ENCODE measurements around the gene AKR7A3.

DNA sequence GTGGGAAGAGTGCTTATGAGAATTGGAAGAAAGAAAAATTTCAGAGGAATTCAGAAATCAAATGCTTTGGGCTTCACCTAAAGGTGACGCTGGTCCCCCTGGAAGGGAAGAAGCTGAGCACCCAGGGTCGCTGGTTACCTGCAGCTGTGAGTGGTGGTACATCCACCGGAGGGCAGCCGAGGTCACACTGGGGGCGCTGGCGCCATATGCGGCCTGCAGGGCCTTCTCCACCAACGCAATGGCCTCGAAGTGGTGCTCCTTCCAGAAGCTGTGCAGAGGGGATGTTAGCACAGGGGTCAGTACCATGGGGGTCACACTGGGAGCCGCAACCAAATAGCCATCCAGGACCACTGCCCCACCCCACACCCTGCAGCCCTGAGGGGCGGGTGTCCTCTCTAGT is 17.3 kb upstream of the AKR7A3 start:
- TF ChIP-seq SMC3 (IDR thresholded peaks at IDR 0.05; ENCODE audit: low read depth, low read length) (no peak), SIN3A (IDR thresholded peaks at IDR 0.05; ENCODE audit: borderline replicate concordance, low read depth, low read length) (no peak), RXRA (IDR thresholded peaks at IDR 0.05; ENCODE audit: borderline replicate concordance, low read depth) (no peak), EZH2phosphoT487 (IDR thresholded peaks at IDR 0.05; ENCODE audit: borderline replicate concordance, low read depth) (no peak), TEAD4 (IDR thresholded peaks at IDR 0.05; ENCODE audit: borderline replicate concordance, insufficient read depth) (no peak), MEF2A (IDR thresholded peaks at IDR 0.05; ENCODE audit: borderline replicate concordance, low read depth) (no peak), RFX5 (IDR thresholded peaks at IDR 0.05; ENCODE audit: low read length) (no peak), POLR2AphosphoS5 (IDR thresholded peaks at IDR 0.05; ENCODE audit: low read depth, low read length) (no peak), RAD21 (IDR thresholded peaks at IDR 0.05; ENCODE audit: low read length) (no peak), TCF12 (IDR thresholded peaks at IDR 0.05) (no peak)
- TF ChIP-seq, protein P1, sequence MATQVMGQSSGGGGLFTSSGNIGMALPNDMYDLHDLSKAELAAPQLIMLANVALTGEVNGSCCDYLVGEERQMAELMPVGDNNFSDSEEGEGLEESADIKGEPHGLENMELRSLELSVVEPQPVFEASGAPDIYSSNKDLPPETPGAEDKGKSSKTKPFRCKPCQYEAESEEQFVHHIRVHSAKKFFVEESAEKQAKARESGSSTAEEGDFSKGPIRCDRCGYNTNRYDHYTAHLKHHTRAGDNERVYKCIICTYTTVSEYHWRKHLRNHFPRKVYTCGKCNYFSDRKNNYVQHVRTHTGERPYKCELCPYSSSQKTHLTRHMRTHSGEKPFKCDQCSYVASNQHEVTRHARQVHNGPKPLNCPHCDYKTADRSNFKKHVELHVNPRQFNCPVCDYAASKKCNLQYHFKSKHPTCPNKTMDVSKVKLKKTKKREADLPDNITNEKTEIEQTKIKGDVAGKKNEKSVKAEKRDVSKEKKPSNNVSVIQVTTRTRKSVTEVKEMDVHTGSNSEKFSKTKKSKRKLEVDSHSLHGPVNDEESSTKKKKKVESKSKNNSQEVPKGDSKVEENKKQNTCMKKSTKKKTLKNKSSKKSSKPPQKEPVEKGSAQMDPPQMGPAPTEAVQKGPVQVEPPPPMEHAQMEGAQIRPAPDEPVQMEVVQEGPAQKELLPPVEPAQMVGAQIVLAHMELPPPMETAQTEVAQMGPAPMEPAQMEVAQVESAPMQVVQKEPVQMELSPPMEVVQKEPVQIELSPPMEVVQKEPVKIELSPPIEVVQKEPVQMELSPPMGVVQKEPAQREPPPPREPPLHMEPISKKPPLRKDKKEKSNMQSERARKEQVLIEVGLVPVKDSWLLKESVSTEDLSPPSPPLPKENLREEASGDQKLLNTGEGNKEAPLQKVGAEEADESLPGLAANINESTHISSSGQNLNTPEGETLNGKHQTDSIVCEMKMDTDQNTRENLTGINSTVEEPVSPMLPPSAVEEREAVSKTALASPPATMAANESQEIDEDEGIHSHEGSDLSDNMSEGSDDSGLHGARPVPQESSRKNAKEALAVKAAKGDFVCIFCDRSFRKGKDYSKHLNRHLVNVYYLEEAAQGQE (IDR thresholded peaks at IDR 0.05; ENCODE audit: low read depth, low read length): no peak
- TF ChIP-seq, protein P2, sequence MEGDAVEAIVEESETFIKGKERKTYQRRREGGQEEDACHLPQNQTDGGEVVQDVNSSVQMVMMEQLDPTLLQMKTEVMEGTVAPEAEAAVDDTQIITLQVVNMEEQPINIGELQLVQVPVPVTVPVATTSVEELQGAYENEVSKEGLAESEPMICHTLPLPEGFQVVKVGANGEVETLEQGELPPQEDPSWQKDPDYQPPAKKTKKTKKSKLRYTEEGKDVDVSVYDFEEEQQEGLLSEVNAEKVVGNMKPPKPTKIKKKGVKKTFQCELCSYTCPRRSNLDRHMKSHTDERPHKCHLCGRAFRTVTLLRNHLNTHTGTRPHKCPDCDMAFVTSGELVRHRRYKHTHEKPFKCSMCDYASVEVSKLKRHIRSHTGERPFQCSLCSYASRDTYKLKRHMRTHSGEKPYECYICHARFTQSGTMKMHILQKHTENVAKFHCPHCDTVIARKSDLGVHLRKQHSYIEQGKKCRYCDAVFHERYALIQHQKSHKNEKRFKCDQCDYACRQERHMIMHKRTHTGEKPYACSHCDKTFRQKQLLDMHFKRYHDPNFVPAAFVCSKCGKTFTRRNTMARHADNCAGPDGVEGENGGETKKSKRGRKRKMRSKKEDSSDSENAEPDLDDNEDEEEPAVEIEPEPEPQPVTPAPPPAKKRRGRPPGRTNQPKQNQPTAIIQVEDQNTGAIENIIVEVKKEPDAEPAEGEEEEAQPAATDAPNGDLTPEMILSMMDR (IDR thresholded peaks at IDR 0.05): no peak
- TF ChIP-seq, protein P3, sequence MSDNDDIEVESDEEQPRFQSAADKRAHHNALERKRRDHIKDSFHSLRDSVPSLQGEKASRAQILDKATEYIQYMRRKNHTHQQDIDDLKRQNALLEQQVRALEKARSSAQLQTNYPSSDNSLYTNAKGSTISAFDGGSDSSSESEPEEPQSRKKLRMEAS (IDR thresholded peaks at IDR 0.05; ENCODE audit: low read depth): no peak
